IPS DF 6.9 (cell line): Measurements from ENCODE around the gene PPP1R9A.

Experiments
- DNase-seq: peaks from one replicate; pipeline ENCODE4 v3.0.0-alpha.2; 2013; ENCODE audit warnings: low read depth, low spot score
- H3K27ac ChIP-seq: one replicate; pipeline ENCODE4 v1.5.1; 2013; ENCODE audit warnings: low read length, control low read depth
- H3K27me3 ChIP-seq: 2 replicates; pipeline ENCODE4 v1.6.1; 2013; ENCODE audit warnings: mild to moderate bottlenecking, low read length; ENCODE audit not compliant: control insufficient read depth, insufficient read depth
- H3K36me3 ChIP-seq: 2 replicates; pipeline ENCODE4 v1.6.1; 2013; ENCODE audit warnings: low read length; ENCODE audit not compliant: control insufficient read depth, insufficient read depth
- H3K4me1 ChIP-seq: 2 replicates; pipeline ENCODE4 v1.6.1; 2013; ENCODE audit warnings: low read length; ENCODE audit not compliant: control insufficient read depth, insufficient read depth
- H3K4me3 ChIP-seq: 2 replicates; pipeline ENCODE4 v1.5.1; 2013; ENCODE audit warnings: mild to moderate bottlenecking, low read length
- H3K9me3 ChIP-seq: 2 replicates; pipeline ENCODE4 v1.6.1; 2013; ENCODE audit warnings: low read length, inconsistent platforms; ENCODE audit not compliant: control insufficient read depth, insufficient read depth
- WGBS: extraction: QIAGEN DNeasy Blood & Tissue Kit; methylation state at CpG from one replicate; pipeline ENCODE4 v1.1.7; 2013; ENCODE audit warnings: mixed read lengths, missing lambda C conversion rate; ENCODE audit not compliant: insufficient read length, insufficient coverage; 5-methylcytosine and 5-hydroxymethylcytosine counted together

Gene PPP1R9A

DNA sequence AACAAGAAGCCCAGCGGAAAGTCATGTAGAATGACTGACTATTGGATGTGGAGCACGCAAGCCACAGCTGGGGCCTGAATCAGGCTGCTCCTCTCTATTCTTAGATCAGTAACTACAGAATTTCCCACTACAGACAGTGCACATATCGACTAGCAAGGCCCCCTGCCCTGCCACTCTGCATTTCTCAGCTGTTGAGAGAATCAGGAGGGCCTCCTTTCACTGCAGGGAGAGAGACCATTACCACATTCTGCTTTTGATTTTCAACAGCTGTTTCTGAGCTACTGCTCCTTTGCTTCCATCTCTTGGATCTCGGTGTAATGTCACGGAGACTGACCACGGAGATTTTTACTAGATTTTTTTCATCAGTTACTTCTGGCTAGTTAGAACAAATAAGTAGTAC is 343.2 kb downstream of the PPP1R9A start:
- no CpG with 5 or more reads among the region's 6 CpGs for WGBS
- H3K27ac ChIP-seq, result no peak overlapping the region
- no peaks in the 10 kb centered on the region for H3K36me3 ChIP-seq
- H3K4me1 ChIP-seq, result no peaks in the 10 kb centered on the region; the same call in 1 of the 2 replicates
- H3K9me3 ChIP-seq, result no peaks in the 10 kb centered on the region
- H3K4me3 ChIP-seq, result no peak overlapping the region
- no peaks in the 10 kb centered on the region for H3K27me3 ChIP-seq
- no peak for DNase-seq

DNA sequence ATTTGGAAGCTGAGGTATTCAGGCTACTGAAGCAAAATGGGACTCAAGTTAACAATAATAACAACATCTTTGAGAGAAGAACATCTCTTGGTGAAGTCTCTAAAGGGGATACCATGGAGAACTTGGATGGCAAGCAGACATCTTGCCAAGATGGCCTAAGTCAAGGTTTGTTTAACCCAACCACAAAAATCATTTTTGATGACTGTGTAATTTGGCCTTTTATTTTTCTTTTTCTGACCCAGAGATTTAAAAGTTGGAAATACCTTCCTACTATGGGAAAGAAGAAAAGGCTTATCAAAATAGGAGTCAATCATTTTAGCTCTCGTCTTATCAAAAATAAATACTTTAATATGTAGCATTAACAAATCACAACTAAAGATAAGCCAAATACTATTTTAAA is 344.6 kb downstream of the PPP1R9A start:
- DNase-seq, result no peak
- no peak overlapping the region for H3K27ac ChIP-seq
- H3K4me1 ChIP-seq, result no peaks in the 10 kb centered on the region
- H3K9me3 ChIP-seq, result no peaks in the 10 kb centered on the region
- WGBS, result no CpG with 5 or more reads among the region's 1 CpG
- no peaks in the 10 kb centered on the region for H3K36me3 ChIP-seq
- no peak overlapping the region for H3K4me3 ChIP-seq
- H3K27me3 ChIP-seq, result no peaks in the 10 kb centered on the region

DNA sequence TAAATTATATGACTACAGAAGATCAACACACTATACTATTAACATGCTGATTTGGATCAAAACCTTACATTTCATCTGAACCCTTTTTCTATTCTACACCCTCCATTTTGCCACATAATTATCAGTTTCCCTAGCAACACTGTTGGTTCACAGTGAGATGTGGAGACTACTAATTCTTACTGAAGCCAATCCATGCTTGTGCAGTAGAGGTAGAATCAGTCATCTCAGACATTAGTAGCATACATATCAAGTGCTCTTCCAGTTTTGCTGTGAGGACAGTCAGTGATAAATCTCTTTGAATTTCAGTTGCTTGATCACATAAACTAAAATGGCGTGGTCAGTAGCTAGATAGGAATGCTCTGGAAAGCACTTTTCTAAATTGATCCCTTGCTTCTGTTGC is 346.6 kb downstream of the PPP1R9A start:
- H3K9me3 ChIP-seq, result no peaks in the 10 kb centered on the region
- H3K27ac ChIP-seq, result no peak overlapping the region
- no peak for DNase-seq
- no peaks in the 10 kb centered on the region for H3K36me3 ChIP-seq
- H3K4me1 ChIP-seq, result no peaks in the 10 kb centered on the region
- WGBS, result no CpG with 5 or more reads among the region's 1 CpG
- no peaks in the 10 kb centered on the region for H3K27me3 ChIP-seq
- no peak overlapping the region for H3K4me3 ChIP-seq

DNA sequence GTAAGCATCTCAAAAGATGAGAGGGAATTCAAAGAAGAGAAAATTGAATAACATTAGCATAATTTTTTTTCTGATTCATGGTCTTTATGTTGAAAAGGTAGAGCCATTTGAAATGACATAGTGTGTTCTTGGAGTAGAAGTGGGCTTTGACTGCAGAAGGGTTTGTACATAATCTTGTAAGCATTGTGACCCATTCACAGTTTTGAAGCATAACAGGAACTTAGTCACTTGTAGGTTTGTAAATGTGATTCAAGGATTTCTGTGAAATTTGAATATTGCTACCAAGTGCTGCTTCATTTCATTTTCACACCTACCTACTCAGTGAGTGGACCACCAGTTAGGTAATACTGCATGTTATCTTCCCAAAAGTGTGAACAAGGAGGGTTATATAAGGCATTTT is 348.3 kb downstream of the PPP1R9A start:
- H3K4me3 ChIP-seq, result no peak overlapping the region
- DNase-seq, result no peak
- H3K9me3 ChIP-seq, result no peaks in the 10 kb centered on the region
- no peak overlapping the region for H3K27ac ChIP-seq
- no peaks in the 10 kb centered on the region for H3K27me3 ChIP-seq
- no peaks in the 10 kb centered on the region for H3K4me1 ChIP-seq
- H3K36me3 ChIP-seq, result no peaks in the 10 kb centered on the region

DNA sequence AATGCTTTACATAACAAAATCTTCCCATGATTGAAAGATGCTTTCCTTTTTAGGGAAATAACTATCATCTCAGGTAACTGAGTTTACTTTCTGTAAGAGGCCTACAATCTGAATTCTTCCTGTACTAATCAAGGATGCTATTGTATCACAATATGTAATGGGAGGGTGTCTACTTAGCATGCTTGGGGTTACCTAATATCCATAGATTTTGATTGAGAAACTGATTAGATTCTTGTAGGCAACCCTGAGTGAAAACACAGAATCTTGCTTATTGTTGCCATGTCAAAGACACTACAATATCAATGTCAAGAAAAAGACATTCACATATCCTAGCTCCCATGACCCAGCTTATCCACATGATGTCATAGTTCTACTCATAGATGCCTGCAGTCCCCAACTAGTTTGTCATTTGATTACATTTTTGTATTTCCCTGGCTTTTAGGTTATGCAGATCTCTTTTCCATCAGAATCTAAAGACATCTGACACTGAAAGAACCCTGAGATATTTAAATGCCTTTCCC is 354.6 kb downstream of the PPP1R9A start:
- DNase-seq, result no peak
- H3K36me3 ChIP-seq, result no peaks in the 10 kb centered on the region
- H3K9me3 ChIP-seq, result no peaks in the 10 kb centered on the region
- H3K4me3 ChIP-seq, result no peak overlapping the region
- H3K27ac ChIP-seq, result no peak overlapping the region
- no peaks in the 10 kb centered on the region for H3K4me1 ChIP-seq
- H3K27me3 ChIP-seq, result no peaks in the 10 kb centered on the region

DNA sequence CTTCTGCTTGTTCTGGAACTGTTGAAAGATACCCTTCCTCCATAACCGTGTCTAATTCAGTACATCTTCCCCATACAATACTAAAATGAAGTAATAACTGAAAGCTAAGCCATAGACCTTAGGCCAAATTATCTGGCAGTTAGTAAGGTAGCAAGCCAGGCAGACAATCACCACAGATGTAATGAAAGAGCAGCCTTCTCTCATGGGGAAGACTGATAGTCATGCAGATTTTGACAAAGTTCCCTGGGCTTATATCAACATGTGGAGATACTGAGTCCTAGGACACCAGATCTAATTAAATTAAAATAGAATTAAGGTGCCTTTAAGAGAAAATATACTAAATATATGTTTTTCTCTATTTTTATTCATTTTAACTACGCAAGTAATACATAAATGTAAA is 355.5 kb downstream of the PPP1R9A start:
- no peak for DNase-seq
- H3K4me1 ChIP-seq, result no peaks in the 10 kb centered on the region
- no CpG with 5 or more reads among the region's 2 CpGs for WGBS
- H3K27me3 ChIP-seq, result no peaks in the 10 kb centered on the region
- H3K9me3 ChIP-seq, result no peaks in the 10 kb centered on the region
- H3K4me3 ChIP-seq, result no peak overlapping the region
- H3K36me3 ChIP-seq, result no peaks in the 10 kb centered on the region
- H3K27ac ChIP-seq, result no peak overlapping the region

DNA sequence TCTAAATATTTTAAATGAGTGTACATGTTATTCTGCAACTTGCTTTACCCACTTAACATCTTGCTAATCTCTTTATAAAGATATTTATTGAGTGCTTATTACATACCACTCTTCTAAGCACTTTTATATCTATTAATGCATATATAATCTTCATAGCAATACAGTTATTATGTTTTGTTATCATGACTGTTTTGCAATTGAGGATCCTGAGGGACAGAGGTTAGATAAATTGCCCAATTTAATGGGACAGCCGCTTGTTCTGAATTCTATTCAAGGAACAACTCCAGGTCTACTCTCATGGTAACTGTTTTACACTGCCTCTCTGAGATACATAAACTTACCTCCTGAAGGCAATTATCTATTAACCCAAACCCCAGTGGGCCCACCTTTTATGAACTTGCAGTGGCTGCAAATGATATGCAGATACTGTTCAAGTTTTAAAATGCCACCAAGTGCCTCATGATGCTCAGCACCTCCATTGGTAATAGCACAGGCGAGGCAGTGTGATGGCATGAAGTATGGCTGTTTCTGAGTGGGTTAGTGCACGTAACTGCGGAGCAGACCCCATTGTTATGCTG is 356.5 kb downstream of the PPP1R9A start:
- H3K4me1 ChIP-seq, result no peaks in the 10 kb centered on the region
- H3K4me3 ChIP-seq, result no peak overlapping the region
- no peak overlapping the region for H3K27ac ChIP-seq
- no CpG with 5 or more reads among the region's 4 CpGs for WGBS
- H3K36me3 ChIP-seq, result no peaks in the 10 kb centered on the region
- DNase-seq, result no peak
- H3K27me3 ChIP-seq, result no peaks in the 10 kb centered on the region
- H3K9me3 ChIP-seq, result no peaks in the 10 kb centered on the region

DNA sequence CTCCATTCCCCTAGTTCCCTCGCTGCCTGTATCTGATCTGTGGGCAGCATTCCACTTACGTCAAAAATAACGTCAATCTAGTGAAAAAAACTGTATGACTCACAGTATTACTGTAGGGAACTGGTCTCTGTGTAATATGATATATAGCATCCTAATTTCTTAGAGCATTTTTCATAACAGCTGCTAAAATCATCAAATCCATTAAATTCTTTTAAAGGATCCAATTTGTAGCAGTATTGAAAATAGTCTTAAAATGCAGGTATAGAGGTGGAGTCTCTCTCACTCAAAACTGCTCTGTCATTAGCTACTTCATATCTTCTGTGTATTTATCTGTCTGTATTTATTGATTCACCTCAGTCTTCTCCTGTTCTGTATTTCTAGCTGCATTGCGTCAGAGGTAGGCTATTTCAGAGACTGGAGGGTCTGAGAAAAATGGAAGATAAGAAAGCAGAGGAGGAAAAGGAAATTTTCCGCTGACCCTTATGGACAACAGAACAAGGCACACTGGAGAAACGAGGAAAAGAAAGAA is 357.0 kb downstream of the PPP1R9A start:
- H3K4me1 ChIP-seq, result no peaks in the 10 kb centered on the region
- WGBS, result no CpG with 5 or more reads among the region's 6 CpGs
- H3K4me3 ChIP-seq, result no peak overlapping the region
- no peaks in the 10 kb centered on the region for H3K9me3 ChIP-seq
- H3K27me3 ChIP-seq, result no peaks in the 10 kb centered on the region
- no peaks in the 10 kb centered on the region for H3K36me3 ChIP-seq
- DNase-seq, result no peak
- no peak overlapping the region for H3K27ac ChIP-seq

DNA sequence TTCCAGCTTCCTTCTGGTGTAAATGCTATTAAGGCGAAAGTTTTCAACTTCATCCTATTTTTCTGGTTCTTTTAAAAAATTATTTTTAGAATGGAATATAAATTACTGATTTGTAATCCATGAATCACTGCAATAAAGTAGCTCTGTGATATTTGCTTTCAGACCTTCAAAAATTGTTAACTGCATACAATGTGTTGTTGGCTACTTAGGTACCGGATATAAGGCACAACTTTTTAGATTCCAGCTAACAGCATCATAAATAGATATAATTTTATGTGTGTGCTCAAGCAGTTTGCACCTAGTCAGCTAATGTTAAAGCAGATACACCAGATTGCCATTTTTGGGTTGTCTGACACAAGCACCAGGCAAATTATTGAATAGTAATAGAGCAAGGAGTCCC is 358.2 kb downstream of the PPP1R9A start:
- Histone ChIP-seq H3K27ac (no peak overlapping the region), H3K27me3 (no peaks in the 10 kb centered on the region)
- WGBS, result no CpG with 5 or more reads among the region's 2 CpGs

DNA sequence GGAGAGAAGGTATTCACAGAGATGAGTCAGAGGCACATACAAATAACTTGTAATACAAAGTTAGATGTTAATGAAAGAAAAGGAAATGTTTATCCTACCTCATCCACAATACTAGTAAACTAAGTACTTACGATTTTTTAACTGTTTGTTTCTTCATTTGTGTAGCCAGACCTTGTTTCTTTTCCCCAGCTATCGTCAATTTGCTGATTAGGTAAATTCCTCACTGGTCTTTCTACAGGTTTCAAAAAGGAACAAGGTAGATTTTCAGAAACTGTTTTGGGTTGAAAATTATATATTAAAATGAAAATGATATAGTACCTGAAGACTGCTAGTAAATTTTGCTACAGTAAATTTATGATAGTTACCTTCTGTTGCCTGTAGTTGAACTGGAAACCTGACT is 360.4 kb downstream of the PPP1R9A start:
- Histone ChIP-seq H3K27ac (no peak overlapping the region), H3K27me3 (no peaks in the 10 kb centered on the region), H3K4me3 (no peak overlapping the region), H3K9me3 (no peaks in the 10 kb centered on the region), H3K36me3 (no peaks in the 10 kb centered on the region), H3K4me1 (no peaks in the 10 kb centered on the region)
- no peak for DNase-seq
- WGBS, result no CpG with 5 or more reads among the region's 2 CpGs

More for the DNA sequence above, 358.2 kb downstream of the PPP1R9A start:
- Histone ChIP-seq H3K36me3 (no peaks in the 10 kb centered on the region), H3K4me3 (no peak overlapping the region), H3K9me3 (no peaks in the 10 kb centered on the region), H3K4me1 (no peaks in the 10 kb centered on the region)
- DNase-seq, result no peak

DNA sequence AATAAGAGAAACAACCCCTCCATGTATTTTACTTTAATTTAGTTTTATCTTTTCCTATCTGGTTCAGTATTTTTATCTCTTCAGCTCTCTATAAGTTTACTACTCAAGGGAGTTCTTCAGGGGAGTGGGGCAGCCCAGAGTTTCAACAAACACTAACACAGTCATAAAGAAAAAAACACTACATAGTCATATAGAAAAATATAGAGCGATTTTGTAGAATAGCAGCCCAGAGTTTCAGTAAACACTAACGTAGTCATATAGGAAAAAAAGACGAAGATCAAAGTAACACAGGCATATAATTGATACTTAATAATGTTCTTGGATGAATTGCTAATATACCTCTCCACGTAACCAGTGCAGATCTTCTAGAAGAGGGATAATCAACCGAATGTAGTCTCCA is 362.2 kb downstream of the PPP1R9A start:
- Histone ChIP-seq H3K36me3 (no peaks in the 10 kb centered on the region), H3K9me3 (no peaks in the 10 kb centered on the region), H3K27me3 (no peaks in the 10 kb centered on the region), H3K4me3 (no peak overlapping the region), H3K27ac (no peak overlapping the region), H3K4me1 (no peaks in the 10 kb centered on the region)
- no peak for DNase-seq
- no CpG with 5 or more reads among the region's 5 CpGs for WGBS
